ENCODE results near the gene ARHGEF3. TPM values are rescaled to one million over a fixed set of nuclear protein-coding genes. Genes with fewer than 3 reads are reported as not detected.
"Not testable (repeated sequence)": the region's sequence is repeated elsewhere in the genome, so short reads cannot be mapped to it uniquely, and the experiment has no call there.

The ARHGEF3 gene
- total RNA-seq, 1 donor from 2014 or later: 16.5 TPM

DNA sequence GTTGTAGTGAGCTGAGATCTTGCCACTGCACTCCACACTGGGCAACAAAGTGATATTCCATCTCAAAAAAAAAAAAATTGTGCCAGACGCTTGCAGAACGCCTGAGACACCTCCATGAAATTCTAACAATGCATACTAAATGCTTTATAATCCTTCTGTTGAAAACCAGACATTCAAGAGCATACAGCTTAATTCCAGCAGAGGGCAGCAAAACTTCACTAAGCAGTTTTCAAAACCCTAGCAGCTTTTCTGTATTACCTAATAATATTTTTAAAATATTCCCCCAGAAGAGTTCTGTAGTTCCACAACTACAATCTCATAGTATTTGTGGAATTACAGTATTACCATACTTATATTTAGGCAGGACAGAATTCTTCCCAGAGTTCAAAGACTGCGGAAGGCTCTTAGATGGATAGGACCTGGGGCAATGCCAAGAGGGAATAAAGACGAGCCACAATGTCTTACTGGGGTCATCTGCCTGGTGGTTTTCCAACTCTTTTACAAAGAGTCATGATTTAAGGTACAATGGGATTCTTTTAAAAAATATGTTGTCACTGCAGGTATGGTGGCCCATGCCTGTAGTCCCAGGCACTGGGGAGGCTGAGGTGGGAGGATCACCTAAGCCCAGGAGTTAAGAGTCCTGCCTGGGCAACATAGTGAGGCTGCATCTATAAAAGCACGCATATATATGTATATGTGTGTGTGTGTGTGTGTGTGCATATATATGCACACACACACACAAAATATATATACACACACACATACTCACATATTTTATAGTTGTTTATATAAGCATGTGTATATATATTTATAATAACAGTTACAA lies 99.0 kb downstream of the ARHGEF3 start:
- H3K4me3 ChIP-seq: no peak overlapping the region
- TF ChIP-seq, protein P1, sequence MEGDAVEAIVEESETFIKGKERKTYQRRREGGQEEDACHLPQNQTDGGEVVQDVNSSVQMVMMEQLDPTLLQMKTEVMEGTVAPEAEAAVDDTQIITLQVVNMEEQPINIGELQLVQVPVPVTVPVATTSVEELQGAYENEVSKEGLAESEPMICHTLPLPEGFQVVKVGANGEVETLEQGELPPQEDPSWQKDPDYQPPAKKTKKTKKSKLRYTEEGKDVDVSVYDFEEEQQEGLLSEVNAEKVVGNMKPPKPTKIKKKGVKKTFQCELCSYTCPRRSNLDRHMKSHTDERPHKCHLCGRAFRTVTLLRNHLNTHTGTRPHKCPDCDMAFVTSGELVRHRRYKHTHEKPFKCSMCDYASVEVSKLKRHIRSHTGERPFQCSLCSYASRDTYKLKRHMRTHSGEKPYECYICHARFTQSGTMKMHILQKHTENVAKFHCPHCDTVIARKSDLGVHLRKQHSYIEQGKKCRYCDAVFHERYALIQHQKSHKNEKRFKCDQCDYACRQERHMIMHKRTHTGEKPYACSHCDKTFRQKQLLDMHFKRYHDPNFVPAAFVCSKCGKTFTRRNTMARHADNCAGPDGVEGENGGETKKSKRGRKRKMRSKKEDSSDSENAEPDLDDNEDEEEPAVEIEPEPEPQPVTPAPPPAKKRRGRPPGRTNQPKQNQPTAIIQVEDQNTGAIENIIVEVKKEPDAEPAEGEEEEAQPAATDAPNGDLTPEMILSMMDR (IDR thresholded peaks at IDR 0.05; ENCODE audit: borderline replicate concordance): peak; percentile 92
- intact Hi-C loops (cut with micrococcal nuclease): loop anchor here (2.0 to 5.0 kb wide), 2 partner anchors 95 to 286 kb away; no protein-coding TSS in a partner anchor
- no peak for DNase-seq
- H3K4me1 ChIP-seq: peaks cover 3% of the 10 kb centered on the region
- no peaks in the 10 kb centered on the region for H3K27me3 ChIP-seq (ENCODE audit: low read depth)
- peaks cover 9% of the 10 kb centered on the region for H3K9me3 ChIP-seq (replicated peaks)
- no peak overlapping the region for H3K27ac ChIP-seq (replicated peaks)
- H3K36me3 ChIP-seq: no peaks in the 10 kb centered on the region

DNA sequence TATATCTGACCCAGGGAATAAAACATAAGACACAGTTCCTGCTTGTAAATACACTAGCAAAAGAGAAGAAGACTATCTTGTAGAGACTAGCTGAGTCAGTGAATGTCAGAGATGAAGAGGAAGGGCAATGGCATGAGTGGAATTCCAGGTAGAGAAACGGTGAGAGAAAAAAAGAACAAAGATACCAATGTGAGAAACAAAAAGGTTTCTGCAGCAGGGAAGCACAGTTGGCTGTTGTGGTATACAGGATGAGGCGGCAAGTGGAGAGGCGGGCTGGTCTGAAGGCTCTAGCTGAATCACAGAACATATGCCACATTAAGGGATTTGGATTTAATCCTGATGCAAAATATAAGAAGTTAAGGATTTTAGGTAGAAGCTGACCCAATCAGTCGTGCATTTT lies 101.6 kb downstream of the ARHGEF3 start:
- Histone ChIP-seq H3K4me3 (no peak overlapping the region), H3K36me3 (no peaks in the 10 kb centered on the region), H3K27me3 (ENCODE audit: low read depth) (no peaks in the 10 kb centered on the region), H3K9me3 (replicated peaks) (no peaks in the 10 kb centered on the region), H3K27ac (replicated peaks) (no peak overlapping the region), H3K4me1 (peaks cover 3% of the 10 kb centered on the region)
- TF ChIP-seq, protein P1 (IDR thresholded peaks at IDR 0.05; ENCODE audit: borderline replicate concordance): no peak
- intact Hi-C loops (cut with micrococcal nuclease): loop anchor here (5.0 kb wide), 1 partner anchor 97 kb away; no protein-coding TSS in a partner anchor
- no peak for DNase-seq

DNA sequence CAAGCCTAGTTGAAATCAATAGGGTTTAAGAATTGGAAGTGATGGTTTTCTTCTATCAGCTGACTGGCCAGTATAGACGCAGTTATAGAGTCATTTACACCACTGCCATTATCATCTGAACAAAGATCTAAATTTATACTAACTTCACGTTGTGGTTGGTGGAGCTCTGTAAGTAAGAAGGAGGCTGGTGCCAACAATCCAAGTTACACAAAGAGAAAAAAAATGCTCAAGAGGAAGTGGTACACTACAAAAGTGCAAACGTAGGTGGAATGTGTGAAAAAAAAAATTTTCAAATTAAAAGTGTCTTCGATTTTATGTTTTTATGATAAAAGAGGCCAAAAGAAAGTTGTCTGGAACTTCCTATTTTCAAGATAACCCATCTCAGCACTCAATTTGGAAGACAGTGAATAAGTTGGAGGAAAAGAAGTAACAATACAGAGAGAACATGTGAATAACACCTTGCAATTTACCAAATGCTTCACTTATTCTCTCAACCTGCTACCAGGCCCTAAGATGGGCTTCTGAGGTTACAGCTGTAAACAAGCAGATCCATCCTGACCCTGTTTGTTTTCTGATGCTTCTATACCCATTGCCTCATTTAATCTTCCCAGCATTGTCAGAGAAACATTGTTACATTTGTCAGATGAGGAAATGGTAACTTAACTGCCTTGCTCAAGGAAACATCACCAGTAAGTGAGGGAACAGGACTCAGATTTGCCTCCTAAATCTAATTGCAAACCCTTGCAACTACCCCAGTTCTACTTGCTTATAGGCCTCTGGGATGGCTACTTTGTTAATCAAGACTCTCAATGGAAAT lies 106.7 kb downstream of the ARHGEF3 start:
- Histone ChIP-seq H3K4me3 (no peak overlapping the region), H3K36me3 (no peaks in the 10 kb centered on the region), H3K4me1 (no peaks in the 10 kb centered on the region), H3K27me3 (ENCODE audit: low read depth) (no peaks in the 10 kb centered on the region), H3K9me3 (replicated peaks) (no peaks in the 10 kb centered on the region), H3K27ac (replicated peaks) (no peak overlapping the region)
- intact Hi-C loops (cut with micrococcal nuclease): no loop called here
- DNase-seq: no peak
- TF ChIP-seq, protein P1 (IDR thresholded peaks at IDR 0.05; ENCODE audit: borderline replicate concordance): no peak

DNA sequence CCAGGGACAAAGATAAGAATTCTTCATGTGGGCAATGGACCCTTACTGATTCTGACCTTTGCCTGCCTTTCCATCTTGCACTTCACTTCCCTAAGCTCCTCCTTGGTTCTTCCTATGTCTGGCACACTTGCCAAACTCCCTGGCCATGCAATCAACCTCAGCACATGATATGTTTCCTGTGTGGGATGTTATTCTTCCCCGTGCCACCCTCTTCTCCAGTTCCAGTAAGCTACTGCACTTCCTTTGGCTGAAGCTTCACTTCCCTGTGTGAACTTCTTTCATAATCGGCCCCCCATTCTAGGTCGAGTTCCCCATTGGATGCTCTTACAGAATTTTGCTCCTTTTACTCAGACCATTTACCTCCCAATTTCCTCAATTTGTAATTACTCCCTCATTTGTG lies 108.0 kb downstream of the ARHGEF3 start:
- Histone ChIP-seq H3K36me3 (no peaks in the 10 kb centered on the region), H3K4me3 (no peak overlapping the region), H3K27me3 (ENCODE audit: low read depth) (no peaks in the 10 kb centered on the region), H3K9me3 (replicated peaks) (no peaks in the 10 kb centered on the region), H3K4me1 (no peaks in the 10 kb centered on the region), H3K27ac (replicated peaks) (no peak overlapping the region)
- TF ChIP-seq, protein P1 (IDR thresholded peaks at IDR 0.05; ENCODE audit: borderline replicate concordance): no peak
- intact Hi-C loops (cut with micrococcal nuclease): no loop called here
- no peak for DNase-seq

DNA sequence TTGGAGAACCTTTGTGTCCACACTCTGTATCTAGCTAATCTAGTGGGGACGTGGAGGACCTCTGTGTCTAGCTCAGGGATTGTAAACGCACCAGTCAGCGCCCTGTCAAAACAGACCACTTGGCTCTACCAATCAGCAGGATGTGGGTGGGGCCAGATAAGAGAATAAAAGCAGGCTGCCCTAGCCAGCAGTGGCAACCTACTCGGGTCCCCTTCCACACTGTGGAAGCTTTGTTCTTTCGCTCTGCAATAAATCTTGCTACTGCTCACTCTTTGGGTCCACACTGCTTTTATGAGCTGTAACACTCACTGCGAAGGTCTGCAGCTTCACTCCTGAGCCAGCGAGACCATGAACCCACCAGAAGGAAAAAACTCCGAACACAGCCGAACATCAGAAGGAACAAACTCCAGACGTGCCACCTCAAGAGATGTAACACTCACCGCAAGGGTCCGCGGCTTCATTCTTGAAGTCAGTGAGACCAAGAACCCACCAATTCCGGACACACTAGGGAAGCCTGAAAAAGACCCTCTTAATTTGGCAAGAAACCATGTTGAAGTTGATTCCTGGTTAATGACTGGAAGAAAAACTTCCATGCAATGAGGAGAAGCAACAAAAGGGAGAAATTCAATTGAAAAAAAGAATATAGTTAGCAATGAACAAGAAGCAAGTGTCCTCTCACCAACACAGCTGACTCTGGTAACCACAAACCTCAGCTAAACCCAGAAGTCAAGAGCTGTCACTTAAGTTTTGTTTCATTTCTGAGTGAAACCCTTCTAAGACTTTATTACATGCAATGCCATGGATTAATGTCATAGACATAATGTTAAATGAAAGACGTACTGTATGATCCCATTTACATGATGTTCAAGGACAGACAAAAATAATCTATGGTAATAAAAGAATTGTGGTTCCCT lies 109.0 kb downstream of the ARHGEF3 start:
- H3K9me3 ChIP-seq (replicated peaks); H3K4me1 ChIP-seq; H3K27me3 ChIP-seq (ENCODE audit: low read depth); H3K27ac ChIP-seq (replicated peaks); DNase-seq; intact Hi-C loops (cut with micrococcal nuclease); H3K36me3 ChIP-seq; H3K4me3 ChIP-seq: not testable (repeated sequence)

DNA sequence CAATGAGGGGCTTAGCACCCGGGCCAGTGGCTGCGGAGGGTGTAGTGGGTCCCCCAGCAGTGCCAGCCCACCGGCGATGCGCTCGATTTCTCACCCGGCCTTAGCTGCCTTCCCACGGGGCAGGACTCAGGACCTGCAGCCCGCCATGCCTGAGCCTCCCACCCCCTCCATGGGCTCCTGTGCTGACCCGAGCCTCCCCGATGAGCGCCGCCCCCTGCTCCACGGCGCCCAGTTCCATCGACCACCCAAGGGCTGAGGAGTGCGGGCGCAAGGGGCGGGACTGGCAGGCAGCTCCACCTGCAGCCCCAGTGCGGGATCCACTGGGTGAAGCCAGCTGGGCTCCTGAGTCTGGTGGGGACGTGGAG lies 109.8 kb downstream of the ARHGEF3 start:
- intact Hi-C loops (cut with micrococcal nuclease); H3K4me3 ChIP-seq; DNase-seq; H3K36me3 ChIP-seq; H3K4me1 ChIP-seq; H3K27ac ChIP-seq (replicated peaks); H3K27me3 ChIP-seq (ENCODE audit: low read depth); H3K9me3 ChIP-seq (replicated peaks): not testable (repeated sequence)
